HAP-1 (cell line): ENCODE measurements around the gene TNFRSF4.
"Not testable (repeated sequence)": the region's sequence is repeated elsewhere in the genome, so short reads cannot be mapped to it uniquely, and the experiment has no call there.

Experiments used
- DNase-seq, 2 experiments: peaks; one replicate each; pipeline ENCODE4 v3.0.0-alpha.2; 2016 to 2020; ENCODE audit warnings: low spot score in 2 of 2
- H3K27me3 ChIP-seq: fragments of 250-450 bp; sonication (Bioruptor Pico); 2 replicates; pipeline ENCODE4 v1.5.1; 2020; ENCODE audit warnings: low read depth, mild to moderate bottlenecking, moderate library complexity
- H3K36me3 ChIP-seq: fragments of 250-450 bp; sonication (Bioruptor Pico); replicated peaks from 2 replicates; pipeline ENCODE4 v1.5.1; 2020; ENCODE audit warnings: mild to moderate bottlenecking
- H3K4me1 ChIP-seq: fragments of 250-450 bp; sonication (Bioruptor Pico); 2 replicates; pipeline ENCODE4 v1.5.1; 2020; ENCODE audit warnings: mild to moderate bottlenecking
- H3K4me3 ChIP-seq: fragments of 250-450 bp; sonication (Bioruptor Pico); 2 replicates; pipeline ENCODE4 v1.5.1; 2020; ENCODE audit warnings: mild to moderate bottlenecking, moderate library complexity
- H3K9me3 ChIP-seq: fragments of 250-450 bp; sonication (Bioruptor Pico); 2 replicates; pipeline ENCODE4 v1.5.1; 2020; ENCODE audit warnings: mild to moderate bottlenecking, moderate library complexity
- in situ Hi-C: fragments of 300-500 bp; cut with MboI; formaldehyde crosslinking; loops from 3 replicates; pipeline ENCODE4 v1.14.3; 2020; ENCODE audit warnings: low sequenced_read_pairs, inconsistent platforms, mixed read lengths

TNFRSF4 gene

DNA sequence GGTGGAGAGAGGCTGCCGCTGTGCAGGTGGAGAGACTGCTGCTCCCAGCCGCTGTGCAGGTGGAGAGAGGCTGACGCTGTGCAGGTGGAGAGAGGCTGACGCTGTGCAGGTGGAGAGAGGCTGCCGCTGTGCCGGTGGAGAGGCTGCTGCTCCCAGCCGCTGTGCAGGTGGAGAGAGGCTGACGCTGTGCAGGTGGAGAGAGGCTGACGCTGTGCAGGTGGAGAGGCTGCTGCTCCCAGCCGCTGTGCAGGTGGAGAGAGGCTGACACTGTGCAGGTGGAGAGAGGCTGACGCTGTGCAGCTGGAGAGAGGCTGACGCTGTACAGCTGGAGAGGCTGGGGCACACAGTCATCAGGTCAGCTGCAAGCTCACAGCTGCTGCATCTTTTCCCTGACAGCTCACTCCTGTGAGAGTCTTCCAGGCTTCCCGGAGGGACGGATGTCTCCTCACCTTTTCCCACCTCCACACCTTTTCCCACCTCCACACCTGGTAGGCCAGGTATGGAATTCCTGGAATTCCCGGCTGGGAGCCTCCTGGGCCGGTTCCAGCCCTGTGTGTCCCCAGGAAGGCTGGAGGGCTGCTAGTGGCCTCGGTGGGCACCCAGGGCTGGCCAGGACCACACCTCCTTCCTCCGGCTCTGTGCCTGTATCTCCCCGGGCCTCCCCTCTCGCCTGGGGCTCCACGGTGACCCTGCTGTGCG lies 37.7 kb downstream of the TNFRSF4 start:
- H3K27me3 ChIP-seq = peaks cover 43% of the 10 kb centered on the region
- H3K4me1 ChIP-seq, H3K9me3 ChIP-seq, H3K36me3 ChIP-seq, H3K4me3 ChIP-seq, in situ Hi-C loops, DNase-seq: not testable (repeated sequence)

DNA sequence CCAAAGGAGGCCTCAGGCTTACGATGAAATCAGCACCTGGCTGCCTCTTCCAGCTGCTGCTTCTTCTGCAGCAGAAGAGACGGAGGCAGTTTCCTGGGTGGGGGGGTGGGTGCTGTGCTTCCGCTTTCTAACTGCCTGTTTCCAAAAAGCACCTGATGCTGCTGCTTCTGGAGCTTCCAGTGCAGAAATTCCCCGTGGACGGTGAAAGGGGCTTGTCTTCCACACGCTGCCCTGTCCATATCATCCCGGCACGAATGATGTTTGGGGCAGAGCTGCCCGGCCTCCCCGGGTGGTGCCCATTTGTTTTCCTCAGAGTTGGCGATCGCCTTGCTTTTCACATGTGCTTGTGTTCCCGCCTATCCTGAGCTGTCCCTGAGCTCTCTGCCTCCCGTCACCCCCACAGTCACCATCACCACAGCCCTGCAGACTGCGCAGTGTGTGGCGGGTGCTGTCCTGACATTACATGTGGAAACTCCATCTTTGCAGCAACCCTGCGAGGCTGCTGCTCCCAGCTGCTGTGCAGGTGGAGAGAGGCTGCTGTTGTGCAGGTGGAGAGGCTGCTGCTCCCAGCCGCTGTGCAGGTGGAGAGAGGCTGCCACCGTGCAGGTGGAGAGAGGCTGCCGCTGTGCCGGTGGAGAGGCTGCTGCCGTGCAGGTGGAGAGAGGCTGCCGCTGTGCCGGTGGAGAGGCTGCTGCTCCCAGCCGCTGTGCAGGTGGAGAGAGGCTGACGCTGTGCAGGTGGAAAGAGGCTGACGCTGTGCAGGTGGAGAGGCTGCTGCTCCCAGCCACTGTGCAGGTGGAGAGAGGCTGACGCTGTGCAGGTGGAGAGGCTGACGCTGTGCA lies 38.5 kb downstream of the TNFRSF4 start:
- Histone ChIP-seq H3K9me3 (no peaks in the 10 kb centered on the region), H3K36me3 (no peaks in the 10 kb centered on the region), H3K27me3 (peaks cover 51% of the 10 kb centered on the region), H3K4me1 (no peaks in the 10 kb centered on the region), H3K4me3 (no peak overlapping the region)
- no peak for DNase-seq
- in situ Hi-C loops = no loop called here

GRCh38 chr1:1173793-1174415 lies 40.0 kb downstream of the TNFRSF4 start, which contains the start of gene TTLL10:
TSS of gene TTLL10 (plus strand) at chr1:1173880. CDS start at chr1:1179216, 5,336 bp downstream.
- H3K27me3 ChIP-seq = peaks cover 64% of the 10 kb centered on the region
- H3K4me3 ChIP-seq = no peak within 1 kb of the TSS
- no peak for DNase-seq
- no peaks in the 10 kb centered on the region for H3K36me3 ChIP-seq
- in situ Hi-C loops = no loop called here
- H3K9me3 ChIP-seq = no peaks in the 10 kb centered on the region
- H3K4me1 ChIP-seq = no peaks in the 10 kb centered on the region

DNA sequence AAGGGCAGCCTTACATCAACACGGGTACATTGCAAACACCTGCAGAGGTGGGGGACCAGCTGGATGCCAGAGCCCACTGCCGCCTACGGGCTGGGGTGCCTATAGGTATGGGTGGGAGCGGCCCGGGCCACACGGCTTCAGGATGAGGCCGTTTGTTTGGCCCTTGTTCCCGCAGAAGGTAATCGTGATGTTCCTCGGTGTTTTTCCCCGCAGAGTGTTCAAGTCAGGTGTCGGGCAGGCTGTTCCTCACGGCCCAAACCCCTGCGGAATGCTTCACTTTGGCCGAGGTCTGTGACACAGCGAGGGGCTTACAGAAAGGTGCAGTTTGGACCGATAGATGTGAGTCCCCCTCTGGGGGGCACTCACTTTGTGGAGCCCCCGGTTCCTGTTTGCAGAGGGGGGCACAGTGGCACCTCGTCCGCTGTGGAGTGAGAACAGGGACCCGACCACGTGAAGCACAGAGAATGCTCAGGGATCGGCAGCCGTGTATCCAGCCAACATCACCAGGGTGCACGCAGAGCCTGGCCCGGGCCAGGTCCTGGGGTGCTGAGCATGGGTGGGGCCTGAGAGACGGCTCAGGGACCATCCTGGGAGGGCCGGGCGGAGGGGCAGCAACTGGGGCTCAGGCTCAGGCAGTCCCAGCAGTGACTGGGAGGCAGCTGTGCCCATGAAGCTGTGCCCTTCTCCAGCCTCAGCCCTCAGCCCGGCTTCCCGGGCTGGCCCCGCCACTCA lies 40.7 kb downstream of the TNFRSF4 start:
- DNase-seq = no peak
- H3K27me3 ChIP-seq = peaks cover 71% of the 10 kb centered on the region
- H3K36me3 ChIP-seq = no peaks in the 10 kb centered on the region
- H3K9me3 ChIP-seq = no peaks in the 10 kb centered on the region
- no peaks in the 10 kb centered on the region for H3K4me1 ChIP-seq
- in situ Hi-C loops = no loop called here
- no peak overlapping the region for H3K4me3 ChIP-seq

DNA sequence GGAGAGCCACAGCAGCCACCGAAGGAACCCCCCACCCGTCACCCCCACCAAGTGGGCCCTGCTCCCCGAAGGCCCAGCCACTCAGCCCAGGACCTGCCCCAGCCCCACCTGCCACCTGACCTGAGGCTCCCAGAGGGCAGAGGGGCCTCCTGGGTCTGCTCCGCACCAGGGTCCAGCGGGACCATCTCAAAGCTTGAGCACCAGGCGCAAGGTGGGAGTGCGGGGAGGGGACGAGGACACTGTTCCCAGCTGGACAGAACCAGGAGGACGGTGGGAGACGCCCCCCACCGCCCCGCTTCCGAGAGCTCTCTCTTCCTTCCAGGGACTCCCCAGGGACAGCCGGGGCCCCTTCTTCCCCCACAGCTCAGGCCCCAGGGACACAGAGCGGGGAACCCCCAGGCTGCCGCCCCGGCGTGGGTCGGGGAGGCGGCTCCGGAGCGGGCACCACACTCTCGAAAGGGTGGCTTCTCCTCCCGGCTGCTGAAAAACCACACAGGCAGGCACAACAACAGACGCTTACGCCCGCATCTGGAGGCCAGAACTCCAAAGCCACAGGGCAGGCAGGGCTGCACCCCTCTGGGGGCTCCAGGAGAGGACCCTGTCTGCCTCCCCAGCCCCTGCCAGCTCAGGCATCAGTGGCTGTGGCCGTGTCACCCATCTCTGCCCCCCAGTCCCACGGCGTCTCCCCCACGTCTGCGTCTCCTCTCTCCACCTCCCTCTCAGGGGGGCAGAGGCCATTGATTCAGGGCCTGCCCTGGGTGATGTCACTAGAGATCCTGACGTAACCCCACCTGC lies 42.2 kb downstream of the TNFRSF4 start:
- in situ Hi-C loops = no loop called here
- no peaks in the 10 kb centered on the region for H3K36me3 ChIP-seq
- DNase-seq = no peak
- no peak overlapping the region for H3K4me3 ChIP-seq
- no peaks in the 10 kb centered on the region for H3K4me1 ChIP-seq
- H3K27me3 ChIP-seq = peaks cover 59% of the 10 kb centered on the region
- no peaks in the 10 kb centered on the region for H3K9me3 ChIP-seq

GRCh38 chr1:1171161-1171545 lies 42.8 kb downstream of the TNFRSF4 start:
- in situ Hi-C loops = no loop called here
- DNase-seq = no peak
- Histone ChIP-seq H3K27me3 (peaks cover 54% of the 10 kb centered on the region), H3K4me3 (no peak overlapping the region), H3K4me1 (no peaks in the 10 kb centered on the region), H3K36me3 (no peaks in the 10 kb centered on the region), H3K9me3 (no peaks in the 10 kb centered on the region)

DNA sequence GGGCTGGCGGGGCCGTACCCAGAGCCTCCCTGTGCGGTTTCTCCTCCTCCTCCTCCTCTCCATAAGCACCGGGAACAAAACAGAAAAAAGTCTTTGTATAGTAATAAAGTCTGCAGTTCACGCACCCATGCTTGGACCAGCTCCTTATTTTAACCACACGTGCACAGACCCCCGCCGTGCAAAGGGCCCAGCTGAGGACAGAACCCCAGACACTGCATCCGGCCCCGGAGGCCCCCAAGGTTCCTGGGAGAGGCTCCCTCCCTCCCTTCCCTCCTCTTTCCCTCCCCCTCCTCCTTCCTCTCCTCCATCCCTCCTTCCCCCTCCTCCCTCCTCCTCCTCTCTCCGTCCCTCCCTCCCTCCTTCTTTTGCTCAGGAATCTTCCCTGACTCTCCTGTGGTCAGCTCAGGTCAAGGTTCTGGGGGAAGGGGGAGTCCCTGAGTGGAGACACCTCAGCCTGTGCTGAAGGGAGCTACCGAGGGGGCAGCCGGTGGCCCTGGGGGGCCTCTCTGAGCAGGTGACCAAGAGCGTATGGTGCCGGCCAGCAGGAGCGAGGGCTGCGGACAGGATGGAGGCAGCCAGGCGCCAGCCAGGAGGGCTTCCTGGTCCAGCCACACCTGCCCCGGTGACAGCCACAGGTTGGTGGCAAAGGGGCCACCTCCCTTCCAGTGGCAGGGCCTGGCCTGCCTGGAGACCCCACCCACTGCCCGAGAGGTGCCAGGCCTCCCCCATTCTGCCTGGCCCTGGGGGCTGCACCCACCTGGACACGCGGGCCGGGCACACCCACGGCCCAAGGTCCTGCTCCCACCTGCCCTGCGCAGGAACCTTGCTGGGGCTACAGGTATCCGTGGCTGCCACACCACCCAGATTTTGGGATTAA lies 43.5 kb downstream of the TNFRSF4 start:
- H3K9me3 ChIP-seq = no peaks in the 10 kb centered on the region
- H3K36me3 ChIP-seq = no peaks in the 10 kb centered on the region
- no peak overlapping the region for H3K4me3 ChIP-seq
- peaks cover 54% of the 10 kb centered on the region for H3K27me3 ChIP-seq
- no peak for DNase-seq
- no peaks in the 10 kb centered on the region for H3K4me1 ChIP-seq
- in situ Hi-C loops = no loop called here

DNA sequence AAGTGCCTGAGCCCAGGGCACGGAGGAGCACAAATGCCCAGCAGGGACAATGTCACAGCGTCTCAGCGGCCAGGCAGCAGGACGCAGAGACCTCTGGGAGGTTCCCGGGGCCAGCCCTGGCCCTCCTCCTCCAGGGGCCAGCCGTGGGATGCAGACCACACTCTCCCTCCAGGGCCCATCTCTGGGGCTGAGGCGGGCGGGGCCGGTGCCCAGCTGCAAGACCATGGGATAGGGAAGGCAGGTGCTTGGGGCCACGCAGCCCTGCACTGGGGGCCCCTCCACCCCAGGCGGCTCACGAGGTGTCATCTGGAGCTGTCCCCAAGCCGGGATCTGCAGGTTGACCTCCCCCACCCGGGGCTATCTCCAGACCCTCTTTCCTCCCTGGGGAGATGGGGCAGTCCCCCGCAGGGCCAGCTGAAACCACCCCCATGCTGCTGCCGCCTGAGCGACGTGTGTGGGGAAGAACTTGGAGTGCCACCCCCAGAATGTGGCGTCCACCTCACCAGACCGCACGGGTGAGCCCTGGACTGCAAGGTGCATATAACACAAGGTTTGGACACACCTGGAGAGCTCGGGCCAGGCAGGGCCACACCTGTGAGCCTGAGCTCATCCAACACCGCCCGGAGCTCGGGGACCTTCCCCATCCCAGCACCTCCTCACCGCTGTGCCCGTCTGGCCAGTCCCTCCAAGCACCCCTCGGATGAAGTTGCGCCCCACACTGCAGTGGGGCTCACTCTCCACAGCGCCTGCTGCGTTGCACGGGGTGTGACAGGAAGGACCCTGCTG lies 44.3 kb downstream of the TNFRSF4 start:
- peaks cover 54% of the 10 kb centered on the region for H3K27me3 ChIP-seq
- no peaks in the 10 kb centered on the region for H3K9me3 ChIP-seq
- no peaks in the 10 kb centered on the region for H3K4me1 ChIP-seq
- in situ Hi-C loops = no loop called here
- H3K4me3 ChIP-seq = no peak overlapping the region
- no peak for DNase-seq
- no peaks in the 10 kb centered on the region for H3K36me3 ChIP-seq

- in situ Hi-C loops = no loop called here
- DNase-seq = no peak
- H3K9me3 ChIP-seq = no peaks in the 10 kb centered on the region
- no peaks in the 10 kb centered on the region for H3K36me3 ChIP-seq
- peaks cover 50% of the 10 kb centered on the region for H3K27me3 ChIP-seq
- H3K4me1 ChIP-seq = no peaks in the 10 kb centered on the region
- no peak overlapping the region for H3K4me3 ChIP-seq
Measured at GRCh38 chr1:1168451-1169411, 45.2 kb downstream of the TNFRSF4 start.

GRCh38 chr1:1167841-1168450 lies 46.0 kb downstream of the TNFRSF4 start:
- Histone ChIP-seq H3K27me3 (peaks cover 42% of the 10 kb centered on the region), H3K36me3 (no peaks in the 10 kb centered on the region), H3K4me3 (no peak overlapping the region), H3K9me3 (no peaks in the 10 kb centered on the region), H3K4me1 (no peaks in the 10 kb centered on the region)
- DNase-seq = no peak
- in situ Hi-C loops = no loop called here

DNA sequence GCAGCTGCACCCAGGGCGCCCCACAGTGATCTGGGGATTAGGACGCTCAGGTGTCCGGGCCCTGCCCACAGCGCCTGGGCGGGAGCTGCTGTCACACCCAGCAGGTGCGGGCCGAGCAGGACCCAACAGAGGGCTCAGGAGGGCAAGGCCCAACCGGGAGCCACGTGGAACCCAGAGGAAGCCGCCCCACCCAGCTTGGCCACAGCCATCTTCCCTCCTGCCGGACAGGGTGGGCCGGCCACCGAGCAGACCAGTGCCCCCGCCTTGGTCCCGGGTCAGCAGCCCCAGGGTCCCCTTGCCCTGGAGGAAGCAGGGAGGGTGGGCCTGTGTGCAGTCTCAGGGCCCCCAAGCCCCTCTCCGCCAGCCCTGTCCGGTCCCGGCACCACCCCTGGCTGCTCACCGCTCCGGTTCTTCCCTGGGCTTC lies 46.5 kb downstream of the TNFRSF4 start:
- no peak for DNase-seq
- H3K4me3 ChIP-seq = no peak overlapping the region
- no peaks in the 10 kb centered on the region for H3K9me3 ChIP-seq
- no peaks in the 10 kb centered on the region for H3K36me3 ChIP-seq
- peaks cover 41% of the 10 kb centered on the region for H3K27me3 ChIP-seq
- no peaks in the 10 kb centered on the region for H3K4me1 ChIP-seq
- in situ Hi-C loops = no loop called here
